Measurements from ENCODE around the gene HES5. TPM values are rescaled to one million over a fixed set of nuclear protein-coding genes. Genes with fewer than 3 reads are reported as not detected.

Gene HES5
- total and polyA plus RNA-seq, 2 donors (not counting 3 experiments of a cell fraction or from before 2014, with no cell fraction given), result 0.07 TPM; not detected in 1

DNA sequence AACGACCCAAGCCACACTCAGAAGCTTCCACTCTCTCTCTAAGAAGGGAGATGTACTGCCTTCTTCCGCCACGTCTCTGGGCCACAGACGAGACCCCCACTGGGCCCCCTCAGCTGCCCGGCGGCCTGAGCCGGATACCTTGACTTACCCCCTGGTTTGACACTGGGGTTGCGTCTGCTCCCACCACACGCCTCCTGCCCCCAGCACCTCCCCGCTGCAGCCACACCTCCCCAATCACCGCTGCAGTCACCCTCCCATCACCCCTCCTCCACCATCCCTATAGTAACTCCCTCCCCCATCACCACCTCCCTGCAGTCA lies 14.3 kb downstream of the HES5 start:
- no peaks in the 10 kb centered on the region for H3K9me1 ChIP-seq (replicated peaks; ENCODE audit: control insufficient read depth, extremely low read depth, insufficient read depth, low read length)
- ChIA-PET POLR2A (no interaction called here), CTCF (interaction anchor here (1.2 kb wide), 1 partner anchor 11 kb away, joined by 3 read pairs; the partner anchor contains the start of gene PANK4)
- H3K27me3 ChIP-seq (ENCODE audit: control insufficient read depth in 2 of 2, insufficient read depth in 2 of 2, low read length in 2 of 2), result no peaks in the 10 kb centered on the region
- no peak overlapping the region for H2AFZ ChIP-seq (ENCODE audit: low read depth, low read length)
- dilution Hi-C loops (cut with MboI; ENCODE audit: extremely low pct_ligation_motif_present, low sequenced_read_pairs), result no loop called here
- no peak overlapping the region for H3K9ac ChIP-seq (replicated peaks; ENCODE audit: extremely low read depth, insufficient read depth, low read length)
- no TSS peak for BruUV-seq (replicated peaks)
- no peak for FAIRE-seq
- H3K9me3 ChIP-seq (replicated peaks; ENCODE audit: control insufficient read depth, insufficient read depth, low read length), result no peaks in the 10 kb centered on the region
- no peak overlapping the region for H3K27ac ChIP-seq (ENCODE audit: insufficient read depth, low read depth, low read length)
- no peaks in the 10 kb centered on the region for H3K79me2 ChIP-seq (ENCODE audit: control insufficient read depth, insufficient read depth, low read length)
- no peaks in the 10 kb centered on the region for H3K4me1 ChIP-seq (ENCODE audit: control insufficient read depth, extremely low read depth, insufficient read depth, low read length)
- H4K20me1 ChIP-seq (replicated peaks; ENCODE audit: control insufficient read depth, extremely low read depth, insufficient read depth, low read length), result no peaks in the 10 kb centered on the region
- TF ChIP-seq FOS (IDR thresholded peaks at IDR 0.05; ENCODE audit: borderline replicate concordance, insufficient read depth, low read length), result no peak
- TF ChIP-seq GATA2 (IDR thresholded peaks at IDR 0.05; ENCODE audit: insufficient read depth, insufficient read length, low read depth, low read length), result no peak
- TF ChIP-seq, protein P1, sequence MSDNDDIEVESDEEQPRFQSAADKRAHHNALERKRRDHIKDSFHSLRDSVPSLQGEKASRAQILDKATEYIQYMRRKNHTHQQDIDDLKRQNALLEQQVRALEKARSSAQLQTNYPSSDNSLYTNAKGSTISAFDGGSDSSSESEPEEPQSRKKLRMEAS (IDR thresholded peaks at IDR 0.05; ENCODE audit: insufficient read depth, insufficient read length), result no peak
- no peak for TF ChIP-seq JUN (IDR thresholded peaks at IDR 0.05; ENCODE audit: borderline replicate concordance, insufficient read depth, insufficient read length, low read depth)
- TF ChIP-seq, protein P2, sequence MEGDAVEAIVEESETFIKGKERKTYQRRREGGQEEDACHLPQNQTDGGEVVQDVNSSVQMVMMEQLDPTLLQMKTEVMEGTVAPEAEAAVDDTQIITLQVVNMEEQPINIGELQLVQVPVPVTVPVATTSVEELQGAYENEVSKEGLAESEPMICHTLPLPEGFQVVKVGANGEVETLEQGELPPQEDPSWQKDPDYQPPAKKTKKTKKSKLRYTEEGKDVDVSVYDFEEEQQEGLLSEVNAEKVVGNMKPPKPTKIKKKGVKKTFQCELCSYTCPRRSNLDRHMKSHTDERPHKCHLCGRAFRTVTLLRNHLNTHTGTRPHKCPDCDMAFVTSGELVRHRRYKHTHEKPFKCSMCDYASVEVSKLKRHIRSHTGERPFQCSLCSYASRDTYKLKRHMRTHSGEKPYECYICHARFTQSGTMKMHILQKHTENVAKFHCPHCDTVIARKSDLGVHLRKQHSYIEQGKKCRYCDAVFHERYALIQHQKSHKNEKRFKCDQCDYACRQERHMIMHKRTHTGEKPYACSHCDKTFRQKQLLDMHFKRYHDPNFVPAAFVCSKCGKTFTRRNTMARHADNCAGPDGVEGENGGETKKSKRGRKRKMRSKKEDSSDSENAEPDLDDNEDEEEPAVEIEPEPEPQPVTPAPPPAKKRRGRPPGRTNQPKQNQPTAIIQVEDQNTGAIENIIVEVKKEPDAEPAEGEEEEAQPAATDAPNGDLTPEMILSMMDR (IDR thresholded peaks at IDR 0.05; ENCODE audit: extremely low read depth in 1 of 2, insufficient read depth in 1 of 2, low read depth in 1 of 2, low read length in 2 of 2), result no peak
- TF ChIP-seq MYC (IDR thresholded peaks at IDR 0.05; ENCODE audit: low read depth, low read length), result no peak
- TF ChIP-seq POLR2AphosphoS5 (IDR thresholded peaks at IDR 0.05; ENCODE audit: insufficient read depth, low read depth, low read length), result no peak
- no peak for TF ChIP-seq POLR2A (IDR thresholded peaks at IDR 0.05; ENCODE audit: low read depth, low read length)
- TF ChIP-seq EZH2 (IDR thresholded peaks at IDR 0.05; ENCODE audit: borderline replicate concordance, low read depth, low read length, severe bottlenecking), result no peak
- peaks cover 4 to 65% of the 10 kb centered on the region in 2 experiments for H3K36me3 ChIP-seq (ENCODE audit: control insufficient read depth in 2 of 2, extremely low read depth in 1 of 2, insufficient read depth in 2 of 2, low read length in 2 of 2)
- intact Hi-C loops (cut with micrococcal nuclease), result no loop called here
- DNase-seq (ENCODE audit: low read depth, low spot score), result no peak
- H3K4me2 ChIP-seq (ENCODE audit: insufficient read depth, low read length), result no peak overlapping the region
- H3K4me3 ChIP-seq (replicated peaks in 1 of 3; ENCODE audit: insufficient read depth in 1 of 3, low read depth in 1 of 3, low read length in 3 of 3), result no peak overlapping the region

Data from endothelial cell of umbilical vein (primary cell).